Measurements from ENCODE around the gene CCP110.

The CCP110 gene

DNA sequence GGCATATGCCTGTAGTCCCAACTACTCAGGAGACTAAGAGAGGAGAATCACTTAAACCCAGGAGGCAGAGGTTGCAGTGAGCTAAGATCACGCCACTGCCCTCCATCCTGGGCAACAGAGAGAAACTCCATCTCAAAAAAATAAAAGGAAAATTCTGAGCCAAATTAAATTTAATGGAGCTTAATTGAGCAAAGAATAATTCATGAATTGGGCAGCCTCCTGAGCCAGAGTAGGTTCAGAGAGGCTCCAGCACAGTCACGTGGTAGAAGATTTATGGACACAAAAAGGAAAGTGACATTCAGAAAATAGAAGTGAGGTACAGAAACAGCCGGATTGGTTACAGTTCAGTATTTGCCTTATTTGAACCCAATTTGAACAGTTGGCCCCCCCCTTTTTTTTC lies 42.6 kb downstream of the CCP110 start:
- peaks cover 25% of the 10 kb centered on the region for H3K36me3 ChIP-seq

DNA sequence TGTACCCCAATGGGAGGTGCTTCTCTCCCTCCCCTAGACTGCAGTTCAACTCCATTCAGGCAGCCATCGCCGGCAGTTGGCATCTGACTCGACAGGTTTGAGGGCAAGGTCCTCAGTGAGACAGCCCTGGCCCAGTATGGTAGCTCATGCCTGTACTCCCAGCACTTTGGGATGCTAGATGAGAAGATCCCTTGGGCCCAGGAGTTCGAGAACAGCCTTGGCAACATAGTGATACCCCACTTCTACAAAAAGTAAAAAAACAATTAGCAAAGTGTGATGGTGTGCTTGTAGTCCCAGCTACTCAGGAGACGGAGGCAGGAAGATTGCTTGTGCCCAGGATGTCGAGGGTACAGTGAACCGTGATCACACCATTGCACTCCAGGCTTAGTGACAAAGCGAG lies 43.8 kb downstream of the CCP110 start:
- Histone ChIP-seq H3K4me3 (ENCODE audit: low read depth, low read length) (no peak overlapping the region), H3K27ac (no peak overlapping the region), H3K36me3 (peaks cover 25% of the 10 kb centered on the region), H3K9me3 (ENCODE audit: severe bottlenecking) (no peaks in the 10 kb centered on the region), H3K27me3 (ENCODE audit: insufficient read depth, low read depth, severe bottlenecking) (no peaks in the 10 kb centered on the region)
- TF ChIP-seq, protein P1, sequence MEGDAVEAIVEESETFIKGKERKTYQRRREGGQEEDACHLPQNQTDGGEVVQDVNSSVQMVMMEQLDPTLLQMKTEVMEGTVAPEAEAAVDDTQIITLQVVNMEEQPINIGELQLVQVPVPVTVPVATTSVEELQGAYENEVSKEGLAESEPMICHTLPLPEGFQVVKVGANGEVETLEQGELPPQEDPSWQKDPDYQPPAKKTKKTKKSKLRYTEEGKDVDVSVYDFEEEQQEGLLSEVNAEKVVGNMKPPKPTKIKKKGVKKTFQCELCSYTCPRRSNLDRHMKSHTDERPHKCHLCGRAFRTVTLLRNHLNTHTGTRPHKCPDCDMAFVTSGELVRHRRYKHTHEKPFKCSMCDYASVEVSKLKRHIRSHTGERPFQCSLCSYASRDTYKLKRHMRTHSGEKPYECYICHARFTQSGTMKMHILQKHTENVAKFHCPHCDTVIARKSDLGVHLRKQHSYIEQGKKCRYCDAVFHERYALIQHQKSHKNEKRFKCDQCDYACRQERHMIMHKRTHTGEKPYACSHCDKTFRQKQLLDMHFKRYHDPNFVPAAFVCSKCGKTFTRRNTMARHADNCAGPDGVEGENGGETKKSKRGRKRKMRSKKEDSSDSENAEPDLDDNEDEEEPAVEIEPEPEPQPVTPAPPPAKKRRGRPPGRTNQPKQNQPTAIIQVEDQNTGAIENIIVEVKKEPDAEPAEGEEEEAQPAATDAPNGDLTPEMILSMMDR (IDR thresholded peaks at IDR 0.05; ENCODE audit: low read depth, low read length), result no peak
- no peak for DNase-seq

More for the DNA sequence above, 42.6 kb downstream of the CCP110 start:
- Histone ChIP-seq H3K4me3 (ENCODE audit: low read depth, low read length) (no peak overlapping the region), H3K27ac (no peak overlapping the region), H3K27me3 (ENCODE audit: insufficient read depth, low read depth, severe bottlenecking) (no peaks in the 10 kb centered on the region), H3K9me3 (ENCODE audit: severe bottlenecking) (no peaks in the 10 kb centered on the region)
- no peak for DNase-seq
- TF ChIP-seq, protein P1 (IDR thresholded peaks at IDR 0.05; ENCODE audit: low read depth, low read length), result no peak

DNA sequence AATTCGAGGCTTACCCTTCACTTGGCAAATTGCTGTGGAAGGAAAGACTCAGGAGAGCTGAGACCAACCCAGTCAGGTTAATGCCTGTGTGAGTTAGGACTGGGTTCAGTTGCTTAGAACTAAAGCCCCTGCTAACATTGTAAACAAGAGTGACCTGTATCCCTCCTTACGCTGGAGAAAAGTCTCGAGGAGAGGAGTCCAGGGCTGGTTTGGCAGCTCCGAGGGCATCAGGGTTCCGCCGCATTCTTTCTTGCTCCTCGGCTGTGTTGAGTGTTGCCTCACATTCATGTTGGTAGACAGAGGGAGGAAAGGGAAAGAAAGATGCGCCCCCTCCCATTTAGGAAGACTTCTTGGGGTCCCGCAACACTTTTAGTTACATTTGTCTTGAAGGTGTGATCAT lies 50.3 kb downstream of the CCP110 start:
- Histone ChIP-seq H3K27me3 (ENCODE audit: insufficient read depth, low read depth, severe bottlenecking) (no peaks in the 10 kb centered on the region), H3K27ac (no peak overlapping the region), H3K9me3 (ENCODE audit: severe bottlenecking) (no peaks in the 10 kb centered on the region), H3K36me3 (peaks cover 49% of the 10 kb centered on the region), H3K4me3 (ENCODE audit: low read depth, low read length) (no peak overlapping the region)
- TF ChIP-seq, protein P1 (IDR thresholded peaks at IDR 0.05; ENCODE audit: low read depth, low read length), result no peak
- no peak for DNase-seq

DNA sequence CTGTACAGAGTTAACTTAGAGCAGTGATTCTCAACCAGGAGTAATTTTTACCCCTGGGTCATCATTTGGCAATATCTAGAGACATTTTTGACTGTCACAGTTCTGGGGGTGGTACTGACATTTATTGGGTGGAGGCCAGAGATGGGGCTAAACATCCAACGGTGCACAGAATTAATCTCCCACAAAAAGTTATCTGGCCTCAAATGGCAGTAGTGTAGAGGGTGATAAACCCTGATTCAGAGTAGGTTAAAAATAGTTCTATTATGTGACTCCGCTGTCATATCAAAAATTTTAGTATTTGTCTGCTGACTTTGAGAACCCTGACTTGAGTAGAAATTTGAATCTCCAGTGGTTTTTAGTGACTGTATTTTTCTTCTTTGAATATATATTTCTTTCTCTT lies 50.9 kb downstream of the CCP110 start:
- Histone ChIP-seq H3K36me3 (peaks cover 50% of the 10 kb centered on the region), H3K27me3 (ENCODE audit: insufficient read depth, low read depth, severe bottlenecking) (no peaks in the 10 kb centered on the region)
- TF ChIP-seq, protein P1 (IDR thresholded peaks at IDR 0.05; ENCODE audit: low read depth, low read length), result no peak

DNA sequence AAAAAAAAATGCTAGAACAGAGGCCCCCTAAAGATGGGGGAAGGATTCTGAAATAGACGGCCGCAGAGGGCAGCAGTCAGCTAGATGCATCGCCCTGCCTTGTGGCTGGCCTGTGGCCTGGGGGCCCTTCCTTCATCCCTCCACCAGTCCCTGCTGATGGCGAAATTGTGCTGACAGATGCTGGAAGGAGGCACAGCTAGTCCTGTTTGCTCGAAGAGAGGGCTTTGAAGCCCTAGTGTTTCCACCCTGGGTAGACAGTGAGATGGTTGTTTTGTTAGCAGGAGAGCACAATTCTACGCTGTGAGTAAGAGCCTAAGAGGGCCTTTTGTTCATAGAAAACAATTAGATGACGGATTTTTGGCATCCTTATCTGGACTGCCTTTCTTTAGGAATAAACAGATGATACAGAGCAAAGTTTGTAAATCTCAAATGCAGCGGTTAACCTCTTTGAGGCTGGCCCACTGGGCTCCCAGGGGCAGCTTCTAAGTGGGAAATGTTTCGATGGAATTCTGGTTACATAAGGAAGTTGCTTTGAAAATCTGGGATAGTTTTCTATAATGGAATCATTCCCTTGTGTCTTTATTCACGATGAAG lies 54.7 kb downstream of the CCP110 start:
- H3K27ac ChIP-seq, result no peak overlapping the region
- DNase-seq, result no peak
- no peaks in the 10 kb centered on the region for H3K27me3 ChIP-seq (ENCODE audit: insufficient read depth, low read depth, severe bottlenecking)
- H3K4me3 ChIP-seq (ENCODE audit: low read depth, low read length), result no peak overlapping the region
- TF ChIP-seq, protein P1 (IDR thresholded peaks at IDR 0.05; ENCODE audit: low read depth, low read length), result no peak
- H3K36me3 ChIP-seq, result peaks cover 66% of the 10 kb centered on the region
- H3K9me3 ChIP-seq (ENCODE audit: severe bottlenecking), result peaks cover 6% of the 10 kb centered on the region

More for the DNA sequence above, 50.9 kb downstream of the CCP110 start:
- Histone ChIP-seq H3K4me3 (ENCODE audit: low read depth, low read length) (no peak overlapping the region), H3K9me3 (ENCODE audit: severe bottlenecking) (no peaks in the 10 kb centered on the region), H3K27ac (no peak overlapping the region)
- no peak for DNase-seq
